HepG2 (cell line): ENCODE data around the gene COPS4. TPM values are rescaled to one million over a fixed set of nuclear protein-coding genes. Genes with fewer than 3 reads are reported as not detected.

ENCODE experiments used
- ATAC-seq: fragments of 200-7000 bp; cut with Tn5 transposase; 3 replicates; pipeline ENCODE4 v1.9.1; 2020; ENCODE audit warnings: mild to moderate bottlenecking, moderate library complexity
- Bru-seq: library from RNA; stranded (reverse); fragments of 400-500 nt; gene quantifications from one replicate; lab custom pipeline; 2021; lab: Mats Ljungman, UMichigan
- BruChase-seq, 2 experiments: library from RNA; stranded (reverse); fragments of 400-500 nt; gene quantifications; one replicate each; lab custom pipeline; 2021; lab: Mats Ljungman, UMichigan
- BruUV-seq: library from RNA; stranded (reverse); fragments of 400-500 nt; replicated peaks from 2 replicates; lab custom pipeline; 2021; lab: Mats Ljungman, UMichigan
- CTCF ChIA-PET: fragments of 300-600 bp; formaldehyde crosslinking; extraction: SDS; loops from one replicate; lab custom pipeline; 2021; ENCODE audit warnings: low total read pairs, inconsistent platforms, low intra/inter-chr PET ratio; lab: Yijun Ruan, JAX
- POLR2A ChIA-PET: fragments of 350-600 bp; sonication (Branson Sonifier 250); formaldehyde crosslinking; loops from one replicate; lab custom pipeline; 2020; ENCODE audit warnings: antibody characterized with exemption, inconsistent platforms; lab: Yijun Ruan, JAX
- DNase-seq: peaks from one replicate; pipeline ENCODE4 v3.0.0-alpha.2; 2015; ENCODE audit warnings: low spot score
- FAIRE-seq: peaks from 3 replicates; lab custom pipeline; 2011; peaks lifted over from hg19 to GRCh38; lab: Jason Lieb, UNC
- H2AFZ ChIP-seq: one replicate; pipeline ENCODE4 v1.6.1; 2011; ENCODE audit warnings: low read length, inconsistent platforms
- H3K27ac ChIP-seq: fragments of 300-600 bp; 3 replicates; pipeline ENCODE4 v1.8.0; 2011; ENCODE audit warnings: mixed run types, mild to moderate bottlenecking, mixed read lengths, low read length, inconsistent platforms; ENCODE audit not compliant: insufficient read depth; ENCODE audit errors: extremely low read length
- H3K27me3 ChIP-seq, 2 experiments: fragments of 200-600 bp in 1 of 2; 2 replicates in 1 of 2; 3 replicates in 1 of 2; pipeline versions ENCODE4 v1.6.0 to v1.8.0; 2011; ENCODE audit warnings: low read length in 2 of 2, mild to moderate bottlenecking in 2 of 2, moderate library complexity in 2 of 2, inconsistent platforms in 1 of 2; ENCODE audit not compliant: insufficient read depth in 2 of 2, control insufficient read depth in 1 of 2
- H3K36me3 ChIP-seq, 2 experiments: fragments of 200-600 bp in 1 of 2; replicated peaks in 1 of 2; 2 replicates in 1 of 2; 3 replicates in 1 of 2; pipeline versions ENCODE4 v1.5.1 to v1.8.0; 2011; ENCODE audit warnings: low read length in 2 of 2, inconsistent platforms in 1 of 2; ENCODE audit not compliant: insufficient read depth in 2 of 2, control insufficient read depth in 1 of 2
- H3K4me1 ChIP-seq: 2 replicates; pipeline ENCODE4 v1.5.1; 2012; ENCODE audit warnings: low read length, inconsistent platforms; ENCODE audit not compliant: insufficient read depth
- H3K4me2 ChIP-seq: 2 replicates; pipeline ENCODE4 v1.6.0; 2011; ENCODE audit warnings: low read depth, low read length, inconsistent platforms
- H3K4me3 ChIP-seq, 3 experiments: fragments of 200-600 bp in 1 of 3; sonication (generic), shearing (Covaris generic) in 1 of 3; replicated peaks in 1 of 3; 2 replicates each; pipeline ENCODE4 v1.5.1; 2011 to 2016; ENCODE audit warnings: low read length in 3 of 3, inconsistent platforms in 2 of 3, low read depth in 2 of 3, mild to moderate bottlenecking in 2 of 3, control low read depth in 1 of 3, mixed read lengths in 1 of 3; ENCODE audit not compliant: insufficient read depth in 1 of 3
- H3K79me2 ChIP-seq: one replicate; pipeline ENCODE4 v1.6.1; 2011; ENCODE audit warnings: low read length, inconsistent platforms; ENCODE audit not compliant: insufficient read depth
- H3K9ac ChIP-seq: 2 replicates; pipeline ENCODE4 v1.6.0; 2011; ENCODE audit warnings: mild to moderate bottlenecking, low read depth, low read length, inconsistent platforms; ENCODE audit not compliant: insufficient read depth
- H3K9me3 ChIP-seq: 2 replicates; pipeline ENCODE4 v1.5.1; 2012; ENCODE audit warnings: mild to moderate bottlenecking, low read length
- H4K20me1 ChIP-seq: 2 replicates; pipeline ENCODE4 v1.6.0; 2011; ENCODE audit warnings: inconsistent platforms, mild to moderate bottlenecking, low read length, moderate library complexity; ENCODE audit not compliant: insufficient read depth
- CENPX ChIP-seq: sonication (generic); formaldehyde crosslinking; IDR thresholded peaks from 2 replicates; pipeline ENCODE4 v1.9.0; 2021; ENCODE audit warnings: mild to moderate bottlenecking, missing genetic modification reagents, moderate library complexity
- CREM ChIP-seq, 2 experiments: sonication (generic) in 1 of 2; formaldehyde crosslinking in 1 of 2; IDR thresholded peaks; 2 replicates each; pipeline versions ENCODE4 v1.4.0 to v1.6.1; 2016 to 2020; ENCODE audit warnings: antibody characterized with exemption in 1 of 2, mild to moderate bottlenecking in 1 of 2, missing genetic modification reagents in 1 of 2
- GRHL1 ChIP-seq: sonication (generic); formaldehyde crosslinking; conservative IDR thresholded peaks from 2 replicates; pipeline ENCODE4 v1.8.0; 2022; ENCODE audit warnings: missing genetic modification reagents
- HNRNPH1 ChIP-seq: fragments of 200-400 bp; formaldehyde crosslinking; optimal IDR thresholded peaks from 2 replicates; pipeline ENCODE3; 2017; ENCODE audit warnings: mild to moderate bottlenecking, low read depth, low read length
- NFKBIZ ChIP-seq: IDR thresholded peaks from 2 replicates; pipeline ENCODE4 v1.6.1; 2018; ENCODE audit warnings: missing genetic modification reagents, missing compliant biosample characterization
- PHF8 ChIP-seq: sonication (generic); formaldehyde crosslinking; IDR thresholded peaks from 2 replicates; pipeline ENCODE4 v1.5.0; 2020; ENCODE audit warnings: missing genetic modification reagents
- ZBTB8A ChIP-seq: sonication (generic); formaldehyde crosslinking; IDR thresholded peaks from 2 replicates; pipeline ENCODE4 v1.4.0; 2020; ENCODE audit warnings: mild to moderate bottlenecking, low read depth, missing genetic modification reagents, borderline replicate concordance
- ZFP62 ChIP-seq: sonication (generic); formaldehyde crosslinking; IDR thresholded peaks from 2 replicates; pipeline ENCODE4 v1.4.0; 2020; ENCODE audit warnings: missing genetic modification reagents
- ZNF577 ChIP-seq: sonication (generic); formaldehyde crosslinking; IDR thresholded peaks from 2 replicates; pipeline ENCODE4 v1.4.0; 2020; ENCODE audit warnings: mild to moderate bottlenecking, low read depth, missing genetic modification reagents, borderline replicate concordance
- WGBS: methylation state at CpG from one replicate; pipeline ENCODE4 v1.1.6; 2017; ENCODE audit warnings: low lambda C conversion rate; 5-methylcytosine and 5-hydroxymethylcytosine counted together
- in situ Hi-C: cut with HindIII; loops from 2 replicates; pipeline ENCODE4 v1.10.0; 2017; ENCODE audit warnings: low pct_unique_long_range_greater_than_20kb; ENCODE audit not compliant: extremely low pct_ligation_motif_present
- intact Hi-C: fragments of 100-400 bp; cut with micrococcal nuclease; formaldehyde crosslinking; loops from one replicate; pipeline ENCODE4 v1.10.0; 2022; ENCODE audit not compliant: unreplicated experiment
- long read RNA-seq, 2 experiments: library from RNA in 1 of 2; library from polyadenylated mRNA in 1 of 2; stranded (forward) in 1 of 2; unstranded in 1 of 2; transcript quantifications; one replicate each; pipeline ENCODE4 v2.0.0, GENCODE V29; 2019 to 2022
- polyA minus RNA-seq, 3 experiments: library from RNA; depleted of rRNA, polyadenylated mRNA; stranded (reverse); fragments of >200 nt; gene quantifications; 2 replicates each; pipeline ENCODE4 v1.2.3, GENCODE V29; 2011; ENCODE audit warnings: low replicate concordance in 1 of 3
- polyA plus RNA-seq, 8 experiments: library from polyadenylated mRNA; depleted of rRNA in 3 of 8; stranded (reverse) in 7 of 8; unstranded in 1 of 8; fragments of >200 nt; fragmentation: Illumina TruSeq in 4 of 8; extraction: Trizol in 4 of 8; gene quantifications; 2 replicates each; pipeline versions ENCODE4 v1.2.1 to v1.2.3, GENCODE V29; 2011 to 2016; ENCODE audit warnings: low read depth in 4 of 8, missing spikeins in 1 of 8, mixed read lengths in 1 of 8; ENCODE audit not compliant: insufficient read depth in 1 of 8
- total RNA-seq, 5 experiments: library from RNA; depleted of rRNA; stranded (reverse); fragments of >200 nt; fragmentation: Illumina TruSeq; extraction: Trizol; gene quantifications; 2 replicates each; pipeline ENCODE4 v1.2.3, GENCODE V29; 2016; ENCODE audit warnings: low read depth in 1 of 5
- TF ChIP-seq, protein P1 (sequence below): sonication (generic); formaldehyde crosslinking; IDR thresholded peaks from 2 replicates; pipeline ENCODE4 v1.4.0; 2020; ENCODE audit warnings: missing genetic modification reagents, mild to moderate bottlenecking, borderline replicate concordance

COPS4 gene
- total RNA-seq (2016; rRNA removed; fragmentation: Illumina TruSeq; extraction: Trizol) = 52.5 and 90.4 TPM in 2 replicates
- total RNA-seq (2016; cell fraction: cytosol; rRNA removed; fragmentation: Illumina TruSeq; extraction: Trizol; ENCODE audit: low read depth) = 17.0 and 18.1 TPM in 2 replicates
- total RNA-seq (2016; cell fraction: insoluble cytoplasmic fraction; rRNA removed; fragmentation: Illumina TruSeq; extraction: Trizol) = 53.2 and 103 TPM in 2 replicates
- total RNA-seq (2016; cell fraction: membrane; rRNA removed; fragmentation: Illumina TruSeq; extraction: Trizol) = 24.5 and 29.1 TPM in 2 replicates
- 26.7 and 28.0 TPM in 2 replicates for total RNA-seq (2016; cell fraction: nucleus; rRNA removed; fragmentation: Illumina TruSeq; extraction: Trizol)
- polyA plus RNA-seq (2011; rRNA removed) = 22.3 and 28.8 TPM in 2 replicates
- polyA plus RNA-seq (2011; cell fraction: cytosol; rRNA removed) = 16.5 and 20.2 TPM in 2 replicates
- polyA plus RNA-seq (2011; cell fraction: nucleus; rRNA removed) = 9.4 and 9.9 TPM in 2 replicates
- 32.2 and 38.7 TPM in 2 replicates for polyA plus RNA-seq (2012)
- polyA plus RNA-seq (2016; cell fraction: cytosol; fragmentation: Illumina TruSeq; extraction: Trizol; ENCODE audit: low read depth) = 13.9 and 15.1 TPM in 2 replicates
- 67.6 and 70.2 TPM in 2 replicates for polyA plus RNA-seq (2016; cell fraction: insoluble cytoplasmic fraction; fragmentation: Illumina TruSeq; extraction: Trizol; ENCODE audit: low read depth)
- polyA plus RNA-seq (2016; cell fraction: membrane; fragmentation: Illumina TruSeq; extraction: Trizol; ENCODE audit: low read depth) = 16.2 and 20.1 TPM in 2 replicates
- 23.3 and 23.6 TPM in 2 replicates for polyA plus RNA-seq (2016; cell fraction: nucleus; fragmentation: Illumina TruSeq; extraction: Trizol; ENCODE audit: insufficient read depth, low read depth)
- 7.8 and 11.4 TPM in 2 replicates for polyA minus RNA-seq (2011; rRNA and poly(A)+ RNA removed; ENCODE audit: low replicate concordance)
- 12.4 and 14.8 TPM in 2 replicates for polyA minus RNA-seq (2011; cell fraction: cytosol; rRNA and poly(A)+ RNA removed)
- 18.3 and 19.8 TPM in 2 replicates for polyA minus RNA-seq (2011; cell fraction: nucleus; rRNA and poly(A)+ RNA removed)
- percentile 66 among the genes with signal in this experiment for Bru-seq, nascent RNA
- BruChase-seq, experiment 1, labeled RNA remaining after a 6-hour chase = percentile 77 among the genes with signal in this experiment
- percentile 65 among the genes with signal in this experiment for BruChase-seq, experiment 2, labeled RNA remaining after a 2-hour chase
- long read RNA-seq, experiment 1, transcript COPS4-201 (10 exons, 1,744 nt) = major isoform, 79 of 87 reads
- long read RNA-seq, experiment 1, partial matches to known transcripts = 4 of 87 reads
- long read RNA-seq, experiment 1, other reads (novel, unspliced or antisense) = 3 of 87 reads
- long read RNA-seq, experiment 2, transcript COPS4-201 (10 exons, 1,744 nt) = major isoform, 46 of 64 reads
- long read RNA-seq, experiment 2, partial matches to known transcripts = 6 of 64 reads
- long read RNA-seq, experiment 2, other reads (novel, unspliced or antisense) = 8 of 64 reads

- under 1% methylated on average over 29 of the region's 39 CpGs for WGBS
- intact Hi-C loops (loop anchor here (1.0 kb wide), 1 partner anchor 22 kb away; no protein-coding TSS in a partner anchor), in situ Hi-C loops (no loop called here)
- Histone ChIP-seq H3K4me3 (peak within 1 kb of the TSS; percentile 88 to 95 (median 92)), H3K27ac (peak within 1 kb of the TSS; percentile 98), H2AFZ (peak within 1 kb of the TSS; percentile 90), H4K20me1 (no peaks in the 10 kb centered on the region), H3K4me2 (peak within 1 kb of the TSS; percentile 73), H3K9ac (peak within 1 kb of the TSS; percentile 83), H3K9me3 (no peaks in the 10 kb centered on the region), H3K27me3 (no peaks in the 10 kb centered on the region; a peak in 2 of 5 replicates), H3K4me1 (peaks cover 43% of the 10 kb centered on the region), H3K36me3 (no peaks in the 10 kb centered on the region; a peak in 1 of 5 replicates), H3K79me2 (peaks cover 45% of the 10 kb centered on the region)
- DNase-seq = peak; percentile 100
- CTCF ChIA-PET = no interaction called here
- POLR2A ChIA-PET = interaction anchor here (0.5 to 1.4 kb wide), 22 partner anchors 10 to 661 kb away, joined by 3 to 96 read pairs (median 4); partner anchors contain the start of genes COQ2, HELQ, HNRNPD and LIN54
- peak; percentile 99 for ATAC-seq
- FAIRE-seq = peak; percentile 97
- no TSS peak for BruUV-seq
- TF ChIP-seq, protein P1, sequence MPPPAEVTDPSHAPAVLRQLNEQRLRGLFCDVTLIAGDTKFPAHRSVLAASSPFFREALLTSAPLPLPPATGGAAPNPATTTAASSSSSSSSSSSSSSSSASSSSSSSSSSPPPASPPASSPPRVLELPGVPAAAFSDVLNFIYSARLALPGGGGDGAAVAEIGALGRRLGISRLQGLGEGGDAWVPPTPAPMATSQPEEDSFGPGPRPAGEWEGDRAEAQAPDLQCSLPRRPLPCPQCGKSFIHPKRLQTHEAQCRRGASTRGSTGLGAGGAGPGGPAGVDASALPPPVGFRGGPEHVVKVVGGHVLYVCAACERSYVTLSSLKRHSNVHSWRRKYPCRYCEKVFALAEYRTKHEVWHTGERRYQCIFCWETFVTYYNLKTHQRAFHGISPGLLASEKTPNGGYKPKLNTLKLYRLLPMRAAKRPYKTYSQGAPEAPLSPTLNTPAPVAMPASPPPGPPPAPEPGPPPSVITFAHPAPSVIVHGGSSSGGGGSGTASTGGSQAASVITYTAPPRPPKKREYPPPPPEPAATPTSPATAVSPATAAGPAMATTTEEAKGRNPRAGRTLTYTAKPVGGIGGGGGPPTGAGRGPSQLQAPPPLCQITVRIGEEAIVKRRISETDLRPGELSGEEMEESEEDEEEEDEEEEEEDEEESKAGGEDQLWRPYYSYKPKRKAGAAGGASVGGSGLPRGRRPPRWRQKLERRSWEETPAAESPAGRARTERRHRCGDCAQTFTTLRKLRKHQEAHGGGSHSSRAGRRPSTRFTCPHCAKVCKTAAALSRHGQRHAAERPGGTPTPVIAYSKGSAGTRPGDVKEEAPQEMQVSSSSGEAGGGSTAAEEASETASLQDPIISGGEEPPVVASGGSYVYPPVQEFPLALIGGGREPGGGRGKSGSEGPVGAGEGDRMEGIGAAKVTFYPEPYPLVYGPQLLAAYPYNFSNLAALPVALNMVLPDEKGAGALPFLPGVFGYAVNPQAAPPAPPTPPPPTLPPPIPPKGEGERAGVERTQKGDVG (CRISPR knock-in tag) = no peak
- TF ChIP-seq ZBTB8A = peak; percentile 76; the same call in 1 of the 2 replicates
- TF ChIP-seq CREM (IDR thresholded peaks at IDR 0.05) = peak; percentile 86
- 0 out of 2 replicates have a peak, but pooled peaks have one; percentile 31 for TF ChIP-seq CREM (CRISPR knock-in tag; IDR thresholded peaks at IDR 0.05)
- TF ChIP-seq ZFP62 = no peak
- TF ChIP-seq PHF8 (CRISPR knock-in tag) = peak; percentile 88
- TF ChIP-seq NFKBIZ = no peak
- TF ChIP-seq GRHL1 = no peak
- TF ChIP-seq ZNF577 (CRISPR knock-in tag) = 0 out of 2 replicates have a peak, but pooled peaks have one; percentile 74
- TF ChIP-seq HNRNPH1 = no peak
- TF ChIP-seq CENPX (CRISPR knock-in tag) = no peak
Observed at GRCh38 chr4:83034630-83035494, at the start of gene COPS4. Gene COPS4 (plus strand): TSS chr4:83035183. CDS start chr4:83035225, 42 bp downstream.
